ENCODE results near the gene PLSCR2.
A peak's percentile ranks its signal among the peaks of the same experiment; 100 is the strongest.
"Not testable (repeated sequence)": the region's sequence is repeated elsewhere in the genome, so short reads cannot be mapped to it uniquely, and the experiment has no call there.

PLSCR2 gene

DNA sequence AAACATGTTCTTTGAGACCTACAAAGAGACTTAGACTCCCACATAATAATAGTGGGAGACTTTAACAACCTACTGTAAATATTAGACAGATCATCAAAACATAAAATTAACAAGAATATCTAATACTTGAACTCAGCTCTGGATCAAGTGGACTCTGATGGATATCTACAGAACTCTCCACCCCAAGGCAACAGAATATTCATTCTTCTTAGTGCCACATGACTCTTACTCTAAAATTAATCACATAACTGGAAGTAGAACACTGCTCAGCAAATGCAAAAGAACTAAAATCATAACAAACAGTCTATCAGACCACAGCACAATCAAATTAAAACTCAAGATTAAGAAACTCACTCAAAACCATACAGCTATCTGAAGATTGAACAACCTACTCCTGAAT, 15.9 kb upstream of the PLSCR2 start:
- no peak for DNase-seq

DNA sequence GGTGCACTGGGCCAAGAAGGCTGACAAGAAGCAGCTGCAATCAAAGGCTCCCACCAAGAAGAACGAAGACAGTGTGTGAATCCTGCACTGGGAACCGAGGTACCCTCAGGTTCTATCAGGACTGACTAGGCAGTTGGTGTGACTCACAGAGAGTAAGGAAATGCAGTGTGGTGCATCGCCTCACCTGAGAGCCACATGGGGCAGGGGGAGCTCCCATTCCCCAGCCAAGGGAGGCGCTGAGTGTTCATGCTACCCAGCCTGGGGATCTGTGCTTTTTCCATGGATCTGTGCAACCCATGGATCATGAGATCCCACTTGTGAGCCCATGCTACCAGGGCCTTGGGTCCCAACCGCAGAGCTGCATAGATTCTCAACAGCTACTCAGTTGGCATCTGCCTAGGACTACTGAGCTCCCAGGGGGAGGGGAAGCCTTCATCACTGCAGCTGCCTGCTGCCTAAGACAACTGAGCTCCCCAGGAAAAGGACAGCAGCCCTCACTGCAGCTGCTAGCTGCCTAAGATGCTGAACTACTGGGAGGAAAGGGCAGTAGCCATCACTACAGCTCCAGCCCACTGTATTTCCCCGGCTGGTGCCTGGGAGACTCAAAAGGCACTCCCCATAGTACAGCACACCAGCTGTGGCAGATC, 6.9 kb upstream of the PLSCR2 start:
- no peak for DNase-seq

DNA sequence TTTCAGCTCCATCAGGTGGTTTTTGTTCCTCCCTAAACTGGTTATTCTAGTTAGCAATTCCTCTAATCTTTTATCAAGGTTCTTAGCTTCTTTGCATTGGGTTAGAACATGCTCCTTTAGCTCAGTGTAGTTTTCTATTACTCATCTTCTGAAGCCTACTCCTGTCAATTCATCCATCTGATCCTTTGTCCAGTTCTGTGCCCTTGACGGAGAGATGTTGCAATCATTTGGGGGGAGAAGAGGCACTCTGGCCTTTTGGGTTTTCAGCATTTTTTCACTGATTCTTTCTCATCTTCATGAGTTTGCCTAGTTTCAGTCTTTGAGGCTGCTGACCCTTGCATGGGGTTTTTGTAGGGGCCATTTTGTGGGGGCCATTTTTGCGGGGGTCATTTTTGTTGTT, 5.6 kb upstream of the PLSCR2 start:
- DNase-seq: not testable (repeated sequence)

GRCh38 chr3:146473726-146474125, 4.4 kb upstream of the PLSCR2 start:
- no peak for DNase-seq

GRCh38 chr3:146472611-146473010, 3.2 kb upstream of the PLSCR2 start:
- DNase-seq: no peak

GRCh38 chr3:146471012-146471411, 1.7 kb upstream of the PLSCR2 start:
- no peak for DNase-seq

GRCh38 chr3:146470425-146470990, 1.1 kb upstream of the PLSCR2 start:
- DNase-seq: no peak

GRCh38 chr3:146468671-146469149, 651 bp downstream of the PLSCR2 start:
- no peak for DNase-seq

DNA sequence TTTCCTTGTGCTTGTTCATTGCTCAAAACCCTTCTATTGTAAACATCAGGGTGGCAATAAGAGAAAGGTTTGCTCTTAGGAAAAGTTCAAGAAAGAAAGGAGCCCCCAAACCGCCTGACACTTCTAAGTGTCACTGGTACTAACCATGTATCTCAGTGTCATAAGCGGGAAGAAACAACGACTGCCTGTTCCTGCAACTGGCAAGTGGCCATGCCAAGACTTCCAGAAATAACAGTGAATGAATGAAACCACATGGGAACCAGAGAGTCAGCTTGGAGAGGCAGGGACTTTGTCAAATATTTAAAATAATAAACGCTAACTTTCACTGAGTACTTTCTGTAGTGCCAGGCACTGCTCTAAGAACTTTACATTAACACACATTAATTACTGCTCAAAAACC, 1.1 kb downstream of the PLSCR2 start:
- peak; percentile 5 for DNase-seq

GRCh38 chr3:146466604-146467003, 2.8 kb downstream of the PLSCR2 start:
- no peak for DNase-seq

GRCh38 chr3:146465693-146466465, 3.5 kb downstream of the PLSCR2 start:
- no peak for DNase-seq

- DNase-seq: no peak
These were observed 4.6 kb downstream of the PLSCR2 start for GRCh38 chr3:146464783-146465182.

- peak; percentile 61 for DNase-seq
These were observed 5.3 kb downstream of the PLSCR2 start for GRCh38 chr3:146464005-146464595.

DNA sequence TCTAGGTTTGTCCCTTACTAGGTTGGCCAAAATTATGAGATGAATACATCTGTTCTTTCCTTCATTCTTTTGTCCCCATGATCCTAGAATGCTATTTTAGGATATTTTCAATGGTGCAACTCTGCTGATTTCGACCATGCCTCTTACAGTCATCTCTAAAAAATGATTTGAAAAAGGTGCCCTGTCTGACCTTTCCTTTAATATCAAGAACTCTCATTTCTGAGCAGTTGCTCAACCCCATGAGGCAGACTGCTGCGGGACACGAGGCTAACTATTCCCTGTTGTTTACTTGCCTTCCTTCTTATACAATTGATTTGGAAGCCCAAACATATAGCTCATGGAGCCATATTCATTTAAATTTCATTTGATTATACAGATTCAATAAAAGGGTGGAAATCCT, 14.6 kb downstream of the PLSCR2 start:
- no peak for DNase-seq

DNA sequence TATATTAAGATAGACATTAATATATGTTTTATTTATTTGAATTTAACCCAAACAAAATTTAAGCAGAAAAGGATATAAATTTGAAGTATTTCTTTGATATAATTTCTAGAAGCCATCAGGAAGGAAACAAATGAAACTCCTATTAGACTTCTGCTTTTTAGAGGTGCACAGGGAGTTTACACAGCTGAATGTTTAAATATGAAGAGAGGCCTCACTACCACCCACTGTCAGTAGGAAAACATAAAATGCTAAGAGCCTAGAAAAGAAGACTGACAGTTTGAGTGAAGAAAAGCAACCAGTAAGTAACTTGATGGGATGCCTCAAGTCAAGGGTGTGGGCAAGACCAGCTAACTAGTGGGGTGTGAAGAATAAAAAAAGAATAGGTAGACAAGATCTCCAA, 19.7 kb downstream of the PLSCR2 start:
- no peak for DNase-seq

DNA sequence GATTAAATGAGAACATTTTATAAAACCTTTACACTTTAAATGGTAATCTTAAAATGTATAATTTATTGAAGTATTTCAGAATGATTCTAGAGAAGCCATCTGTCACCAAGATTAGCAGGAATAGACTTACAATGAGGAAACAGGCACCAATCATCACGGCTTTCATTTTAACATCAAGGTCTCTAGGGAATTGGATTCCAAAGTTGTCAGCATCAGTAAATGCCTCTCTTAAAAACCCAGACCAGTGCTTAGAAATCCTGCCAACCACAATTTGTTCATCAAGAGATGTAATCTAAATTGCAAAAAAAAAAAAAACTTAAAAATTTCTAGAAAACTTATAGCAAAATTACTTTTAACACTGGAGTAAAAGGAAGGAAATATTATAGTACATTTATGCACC, 20.3 kb downstream of the PLSCR2 start:
- peak; percentile 4 for DNase-seq

DNA sequence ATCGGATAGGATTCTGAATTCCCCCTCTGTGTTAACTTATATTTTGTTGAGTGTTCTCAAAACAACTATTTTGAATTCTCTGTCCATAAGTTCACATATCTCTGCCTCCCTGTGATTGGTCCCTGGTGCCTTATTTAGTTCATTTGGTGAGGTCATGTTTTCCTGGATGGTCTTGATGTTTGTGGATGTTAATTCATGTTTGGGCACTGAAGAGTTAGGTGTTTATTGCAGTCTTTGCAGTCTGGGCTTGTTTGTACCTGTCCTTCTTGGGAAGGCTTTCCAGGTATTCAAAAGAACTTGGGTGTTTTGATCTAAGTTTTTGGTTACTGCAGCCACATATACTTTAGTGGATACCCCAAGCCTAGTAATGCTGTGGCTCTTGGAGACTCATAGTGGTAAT, 23.3 kb downstream of the PLSCR2 start:
- DNase-seq: no peak

- DNase-seq: not testable (repeated sequence)
These were observed 29.1 kb downstream of the PLSCR2 start for GRCh38 chr3:146440310-146440709.

DNA sequence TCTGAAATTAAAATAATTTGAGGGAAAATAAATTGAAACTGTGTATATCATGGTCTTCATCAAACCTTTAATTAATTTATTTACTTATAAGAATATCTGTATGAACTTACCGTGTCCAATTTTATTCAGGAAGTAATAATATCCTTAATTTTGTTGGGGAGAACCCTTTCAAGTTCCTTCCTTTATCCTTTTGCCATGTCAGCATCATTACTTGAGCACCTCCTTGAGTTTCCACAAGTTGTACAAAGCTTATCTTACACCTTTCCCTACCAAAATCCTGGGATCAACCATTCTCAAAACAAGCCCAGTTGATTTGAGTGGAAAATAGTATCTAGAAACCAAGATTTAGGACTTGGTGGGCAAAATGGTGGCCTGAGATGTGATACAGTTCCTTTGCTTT, 37.3 kb downstream of the PLSCR2 start:
- no peak for DNase-seq

DNA sequence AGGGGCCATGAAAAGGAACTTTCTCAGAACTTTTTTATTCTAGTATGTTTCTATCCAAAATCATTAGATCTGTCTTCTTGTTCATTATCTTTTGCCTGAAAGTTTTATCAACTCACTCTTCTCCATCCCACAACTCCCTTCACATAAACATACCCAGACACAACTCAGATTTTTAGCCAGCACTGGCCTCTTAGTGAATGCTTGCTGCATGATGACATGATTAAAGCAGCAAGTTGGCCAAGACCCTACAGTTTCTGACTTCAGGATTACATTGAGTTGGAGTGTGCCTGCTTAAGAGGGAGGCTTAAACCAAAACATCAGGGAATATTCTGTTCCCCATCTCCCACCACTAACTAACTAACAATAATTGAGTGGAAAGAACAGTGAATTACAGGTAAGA, 38.1 kb downstream of the PLSCR2 start:
- peak; percentile 18 for DNase-seq

GRCh38 chr3:146425341-146425740, 44.0 kb downstream of the PLSCR2 start:
- DNase-seq: no peak

DNA sequence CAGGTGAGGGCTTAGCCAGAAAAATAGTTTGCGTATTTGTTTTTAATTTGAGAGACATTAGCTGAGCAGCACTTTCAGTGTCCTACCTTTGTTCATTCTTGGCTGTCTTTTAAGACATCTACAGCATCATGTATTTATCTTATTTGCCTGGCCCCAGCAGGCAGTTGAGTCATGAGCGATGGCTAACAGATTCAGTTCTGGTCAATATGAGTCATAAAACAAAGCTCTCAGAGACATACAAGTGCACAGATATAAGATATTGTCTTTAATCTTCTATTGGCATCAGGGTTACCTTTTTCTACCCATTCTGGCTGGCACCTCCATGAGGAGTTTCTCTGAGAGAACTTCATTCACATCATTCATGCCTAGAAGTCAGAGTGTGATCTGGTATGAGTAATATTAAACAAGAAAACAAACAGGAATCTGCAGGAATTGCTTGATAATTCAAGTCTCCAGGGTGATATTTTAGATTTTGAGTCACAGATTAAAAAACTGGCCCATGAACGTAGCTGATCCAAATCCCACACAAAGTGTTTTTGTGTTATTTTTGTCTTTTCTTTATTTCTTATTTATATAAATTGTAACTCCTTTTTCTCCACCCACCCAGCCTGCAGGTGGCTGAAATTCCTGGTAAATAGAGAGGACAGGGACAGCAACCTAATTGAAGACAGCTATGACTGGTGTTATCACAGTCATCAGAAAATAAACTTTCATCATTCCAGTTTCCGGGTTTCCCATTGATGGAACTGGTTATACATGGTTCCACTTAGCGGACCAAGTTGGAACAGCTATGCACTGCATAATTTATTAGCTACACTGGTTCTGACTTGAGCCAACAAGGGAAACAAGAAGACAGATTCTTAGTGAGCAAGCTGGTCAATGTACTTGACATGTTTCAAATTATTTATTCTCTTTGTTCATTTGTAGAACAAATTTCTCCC, 47.3 kb downstream of the PLSCR2 start:
- DNase-seq: peak; percentile 61
